Measurements from ENCODE around the gene RAB11FIP3.

DNA sequence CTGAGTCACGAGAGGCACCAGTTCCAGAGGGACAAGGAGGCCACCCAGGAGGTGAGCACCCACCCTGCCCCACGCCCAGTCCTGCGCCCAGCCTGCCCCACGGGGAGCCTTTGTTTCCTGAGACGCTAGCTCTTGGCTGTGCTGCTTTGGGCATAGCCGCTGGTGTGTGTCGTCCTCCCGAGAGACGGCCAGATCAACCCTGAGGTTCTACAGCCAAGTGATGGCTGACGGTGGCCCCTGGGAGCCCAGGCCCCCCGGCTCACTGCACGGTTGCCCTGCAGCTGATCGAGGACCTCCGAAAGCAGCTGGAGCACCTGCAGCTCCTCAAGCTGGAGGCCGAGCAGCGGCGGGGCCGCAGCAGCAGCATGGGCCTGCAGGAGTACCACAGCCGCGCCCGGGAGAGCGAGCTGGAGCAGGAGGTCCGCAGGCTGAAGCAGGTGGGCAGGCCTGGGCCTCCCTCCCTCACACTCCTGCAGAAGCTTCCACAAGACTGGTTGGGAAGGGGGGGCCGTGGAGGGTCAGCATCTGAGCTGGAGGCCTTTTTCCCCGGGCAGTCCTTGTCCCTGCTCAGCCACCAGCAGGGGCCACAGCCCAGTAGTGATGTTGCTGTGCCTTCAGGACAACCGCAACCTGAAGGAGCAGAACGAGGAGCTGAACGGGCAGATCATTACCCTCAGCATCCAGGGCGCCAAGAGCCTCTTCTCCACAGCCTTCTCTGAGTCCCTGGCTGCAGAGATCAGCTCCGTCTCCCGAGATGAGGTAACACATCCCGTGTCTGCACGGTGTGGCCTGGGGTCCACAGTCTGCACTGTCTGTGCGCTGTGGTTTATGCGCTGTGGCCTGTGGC lies 94.6 kb downstream of the RAB11FIP3 start:
- TF ChIP-seq FOXM1 (IDR thresholded peaks at IDR 0.05; ENCODE audit: borderline replicate concordance, low read depth), result no peak
- no peak for TF ChIP-seq NFIC (IDR thresholded peaks at IDR 0.05)
- no peak for TF ChIP-seq CEBPB (IDR thresholded peaks at IDR 0.05)
- TF ChIP-seq, protein P1, sequence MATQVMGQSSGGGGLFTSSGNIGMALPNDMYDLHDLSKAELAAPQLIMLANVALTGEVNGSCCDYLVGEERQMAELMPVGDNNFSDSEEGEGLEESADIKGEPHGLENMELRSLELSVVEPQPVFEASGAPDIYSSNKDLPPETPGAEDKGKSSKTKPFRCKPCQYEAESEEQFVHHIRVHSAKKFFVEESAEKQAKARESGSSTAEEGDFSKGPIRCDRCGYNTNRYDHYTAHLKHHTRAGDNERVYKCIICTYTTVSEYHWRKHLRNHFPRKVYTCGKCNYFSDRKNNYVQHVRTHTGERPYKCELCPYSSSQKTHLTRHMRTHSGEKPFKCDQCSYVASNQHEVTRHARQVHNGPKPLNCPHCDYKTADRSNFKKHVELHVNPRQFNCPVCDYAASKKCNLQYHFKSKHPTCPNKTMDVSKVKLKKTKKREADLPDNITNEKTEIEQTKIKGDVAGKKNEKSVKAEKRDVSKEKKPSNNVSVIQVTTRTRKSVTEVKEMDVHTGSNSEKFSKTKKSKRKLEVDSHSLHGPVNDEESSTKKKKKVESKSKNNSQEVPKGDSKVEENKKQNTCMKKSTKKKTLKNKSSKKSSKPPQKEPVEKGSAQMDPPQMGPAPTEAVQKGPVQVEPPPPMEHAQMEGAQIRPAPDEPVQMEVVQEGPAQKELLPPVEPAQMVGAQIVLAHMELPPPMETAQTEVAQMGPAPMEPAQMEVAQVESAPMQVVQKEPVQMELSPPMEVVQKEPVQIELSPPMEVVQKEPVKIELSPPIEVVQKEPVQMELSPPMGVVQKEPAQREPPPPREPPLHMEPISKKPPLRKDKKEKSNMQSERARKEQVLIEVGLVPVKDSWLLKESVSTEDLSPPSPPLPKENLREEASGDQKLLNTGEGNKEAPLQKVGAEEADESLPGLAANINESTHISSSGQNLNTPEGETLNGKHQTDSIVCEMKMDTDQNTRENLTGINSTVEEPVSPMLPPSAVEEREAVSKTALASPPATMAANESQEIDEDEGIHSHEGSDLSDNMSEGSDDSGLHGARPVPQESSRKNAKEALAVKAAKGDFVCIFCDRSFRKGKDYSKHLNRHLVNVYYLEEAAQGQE (IDR thresholded peaks at IDR 0.05; ENCODE audit: low read depth), result no peak
- no peak for TF ChIP-seq TAF1 (IDR thresholded peaks at IDR 0.05; ENCODE audit: low read depth)
- TF ChIP-seq TCF12 (IDR thresholded peaks at IDR 0.05; ENCODE audit: low read depth), result no peak
- TF ChIP-seq EP300 (IDR thresholded peaks at IDR 0.05; ENCODE audit: borderline replicate concordance), result no peak
- no peak for TF ChIP-seq CREB1 (IDR thresholded peaks at IDR 0.05; ENCODE audit: low read depth)
- TF ChIP-seq YY1 (IDR thresholded peaks at IDR 0.05; ENCODE audit: low read depth), result no peak
- TF ChIP-seq RAD21 (IDR thresholded peaks at IDR 0.05; ENCODE audit: low read depth), result no peak
